CD4-positive, alpha-beta T cell treated with Interferon alpha-2 for 1 hour (primary cell): Measurements from ENCODE around the gene RNF150.
"Not testable (repeated sequence)": the region's sequence is repeated elsewhere in the genome, so short reads cannot be mapped to it uniquely, and the experiment has no call there.

Experiments used
- DNase-seq, 2 donors: peaks; one replicate each; pipeline ENCODE4 v3.0.0-alpha.2; 2020 to 2022

The RNF150 gene

DNA sequence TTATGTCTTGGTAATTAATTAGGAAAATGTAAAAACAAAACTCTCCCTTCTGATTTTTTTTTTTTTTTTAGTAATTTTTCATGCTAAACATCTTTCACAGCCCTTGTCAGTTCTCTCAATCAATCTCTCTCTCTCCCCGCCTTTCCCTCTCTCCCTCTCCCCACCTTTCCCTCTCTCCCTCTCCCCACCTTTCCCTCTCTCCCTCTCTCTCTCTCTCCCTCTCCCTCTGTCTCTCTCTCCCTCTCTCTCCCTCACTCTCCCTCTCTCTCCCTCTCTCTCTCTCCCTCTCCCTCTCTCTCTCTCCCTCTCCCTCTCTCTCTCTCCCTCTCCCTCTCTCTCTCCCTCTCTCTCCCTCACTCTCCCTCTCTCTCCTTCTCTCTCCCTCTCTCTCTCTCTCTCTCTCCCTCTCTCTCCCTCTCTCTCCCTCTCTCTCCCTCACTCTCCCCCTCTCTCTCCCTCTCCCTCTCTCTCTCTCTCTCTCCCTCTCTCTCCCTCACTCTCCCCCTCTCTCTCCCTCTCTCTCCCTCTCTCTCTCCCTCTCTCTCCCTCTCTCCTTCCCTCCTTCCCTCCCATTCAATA is 322.6 kb downstream of the RNF150 start:
- DNase-seq = not testable (repeated sequence)
